H9 (cell line): ENCODE results near the gene KRTAP4-6. TPM values are rescaled to one million over a fixed set of nuclear protein-coding genes. Genes with fewer than 3 reads are reported as not detected.

ENCODE experiments used
- DNase-seq: peaks from one replicate; pipeline ENCODE4 v3.0.0-alpha.2; 2017
- H2AFZ ChIP-seq: one replicate; pipeline ENCODE4 v1.6.1; 2013; ENCODE audit warnings: mild to moderate bottlenecking, low read length, control low read depth, moderate library complexity
- H2AK5ac ChIP-seq: 2 replicates; pipeline ENCODE4 v1.6.1; 2013; ENCODE audit warnings: low read length, control low read depth, mixed read lengths; ENCODE audit not compliant: insufficient read length
- H2BK120ac ChIP-seq: one replicate; pipeline ENCODE4 v1.6.1; 2013; ENCODE audit warnings: low read depth, mild to moderate bottlenecking, low read length, control low read depth, inconsistent platforms; ENCODE audit not compliant: poor library complexity, severe bottlenecking
- H2BK12ac ChIP-seq: 2 replicates; pipeline ENCODE4 v1.6.1; 2013; ENCODE audit warnings: low read length, control low read depth, mixed read lengths, low read depth; ENCODE audit not compliant: insufficient read length
- H2BK15ac ChIP-seq: 2 replicates; pipeline ENCODE4 v1.6.1; 2013; ENCODE audit warnings: low read depth, low read length, control low read depth
- H2BK20ac ChIP-seq: one replicate; pipeline ENCODE4 v1.6.1; 2013; ENCODE audit warnings: low read depth, mild to moderate bottlenecking, low read length, control low read depth, inconsistent platforms; ENCODE audit not compliant: poor library complexity, severe bottlenecking
- H2BK5ac ChIP-seq: 2 replicates; pipeline ENCODE4 v1.6.1; 2013; ENCODE audit warnings: low read length, control low read depth, mixed read lengths; ENCODE audit not compliant: insufficient read length
- H3K14ac ChIP-seq: 2 replicates; pipeline ENCODE4 v1.6.1; 2013; ENCODE audit warnings: low read length, control low read depth; ENCODE audit not compliant: insufficient read depth
- H3K18ac ChIP-seq: 2 replicates; pipeline ENCODE4 v1.6.1; 2013; ENCODE audit warnings: low read depth, mild to moderate bottlenecking, mixed read lengths, low read length, control low read depth; ENCODE audit not compliant: insufficient read length
- H3K23ac ChIP-seq: 2 replicates; pipeline ENCODE4 v1.6.1; 2013; ENCODE audit warnings: low read length, control low read depth, mixed read lengths, low read depth; ENCODE audit not compliant: insufficient read length
- H3K23me2 ChIP-seq: 2 replicates; pipeline ENCODE4 v1.6.1; 2013; ENCODE audit warnings: low read depth, mild to moderate bottlenecking, mixed read lengths, low read length, control low read depth; ENCODE audit not compliant: insufficient read length, poor library complexity, severe bottlenecking
- H3K27ac ChIP-seq: 2 replicates; pipeline ENCODE4 v1.5.1; 2013; ENCODE audit warnings: low read length, control low read depth, mixed read lengths, low read depth; ENCODE audit not compliant: insufficient read length
- H3K27me3 ChIP-seq: 2 replicates; pipeline ENCODE4 v1.6.1; 2013; ENCODE audit warnings: low read length, control low read depth, inconsistent platforms; ENCODE audit not compliant: insufficient read depth
- H3K4ac ChIP-seq: 2 replicates; pipeline ENCODE4 v1.6.1; 2013; ENCODE audit warnings: low read depth, mild to moderate bottlenecking, control low read depth, inconsistent platforms, low read length, moderate library complexity
- H3K4me1 ChIP-seq: 2 replicates; pipeline ENCODE4 v1.6.1; 2013; ENCODE audit warnings: low read length, control low read depth, inconsistent platforms; ENCODE audit not compliant: insufficient read depth
- H3K4me2 ChIP-seq: 2 replicates; pipeline ENCODE4 v1.6.1; 2013; ENCODE audit warnings: low read length, control low read depth, mixed read lengths; ENCODE audit not compliant: insufficient read length, insufficient read depth
- H3K56ac ChIP-seq: 2 replicates; pipeline ENCODE4 v1.6.1; 2013; ENCODE audit warnings: low read depth, mild to moderate bottlenecking, mixed read lengths, low read length, control low read depth; ENCODE audit not compliant: insufficient read length
- H3K79me1 ChIP-seq: 2 replicates; pipeline ENCODE4 v1.6.1; 2013; ENCODE audit warnings: low read depth, mild to moderate bottlenecking, moderate library complexity, low read length, control low read depth, inconsistent platforms; ENCODE audit not compliant: insufficient read depth, poor library complexity, severe bottlenecking
- H3K79me2 ChIP-seq: 2 replicates; pipeline ENCODE4 v1.6.1; 2013; ENCODE audit warnings: low read length, control low read depth, inconsistent platforms; ENCODE audit not compliant: insufficient read depth
- H3K9ac ChIP-seq: 2 replicates; pipeline ENCODE4 v1.6.1; 2013; ENCODE audit warnings: low read length, control low read depth, mixed read lengths; ENCODE audit not compliant: insufficient read length; ENCODE audit errors: extremely low read depth
- H3K9me3 ChIP-seq: one replicate; pipeline ENCODE4 v1.6.1; 2013; ENCODE audit warnings: low read depth, low read length, inconsistent platforms; ENCODE audit not compliant: control insufficient read depth
- H3T11ph ChIP-seq: one replicate; pipeline ENCODE4 v1.6.1; 2013; ENCODE audit warnings: mild to moderate bottlenecking, low read length, control low read depth, inconsistent platforms
- H4K20me1 ChIP-seq: one replicate; pipeline ENCODE4 v1.6.1; 2013; ENCODE audit not compliant: control insufficient read depth, insufficient read length, insufficient read depth
- H4K5ac ChIP-seq: 2 replicates; pipeline ENCODE4 v1.6.1; 2013; ENCODE audit warnings: low read depth, mild to moderate bottlenecking, mixed read lengths, low read length, control low read depth; ENCODE audit not compliant: insufficient read length
- H4K8ac ChIP-seq: replicated peaks from 2 replicates; pipeline ENCODE4 v1.6.1; 2013; ENCODE audit warnings: low read length, control low read depth, mixed read lengths, low read depth; ENCODE audit not compliant: insufficient read length
- H4K91ac ChIP-seq: 2 replicates; pipeline ENCODE4 v1.6.1; 2013; ENCODE audit warnings: low read depth, mild to moderate bottlenecking, moderate library complexity, mixed read lengths, low read length, control low read depth; ENCODE audit not compliant: insufficient read length
- H3K27ac Mint-ChIP-seq, 3 experiments: 2 replicates in 2 of 3; 3 replicates in 1 of 3; pipeline ENCODE4 v1.8.0; 2020 to 2021; ENCODE audit warnings: mixed read lengths in 3 of 3, mild to moderate bottlenecking in 1 of 3, moderate library complexity in 1 of 3
- H3K27me3 Mint-ChIP-seq: 2 replicates; pipeline ENCODE4 v1.8.0; 2021; ENCODE audit warnings: low read depth, mild to moderate bottlenecking, moderate library complexity, mixed read lengths
- H3K36me3 Mint-ChIP-seq, 3 experiments: 2 replicates in 2 of 3; 3 replicates in 1 of 3; pipeline ENCODE4 v1.8.0; 2020 to 2021; ENCODE audit warnings: low read depth in 3 of 3, mixed read lengths in 3 of 3; ENCODE audit not compliant: insufficient read depth in 1 of 3
- H3K4me1 Mint-ChIP-seq, 2 experiments: 2 replicates each; pipeline ENCODE4 v1.8.0; 2020; ENCODE audit warnings: mixed read lengths in 2 of 2
- H3K4me3 Mint-ChIP-seq, 2 experiments: 2 replicates in 1 of 2; 3 replicates in 1 of 2; pipeline ENCODE4 v1.8.0; 2020 to 2021; ENCODE audit warnings: mild to moderate bottlenecking in 2 of 2, mixed read lengths in 2 of 2, moderate library complexity in 1 of 2
- H3K9me3 Mint-ChIP-seq, 2 experiments: 2 replicates in 1 of 2; 3 replicates in 1 of 2; pipeline ENCODE4 v1.8.0; 2020; ENCODE audit warnings: mild to moderate bottlenecking in 2 of 2, mixed read lengths in 2 of 2, moderate library complexity in 1 of 2
- WGBS: extraction: QIAGEN DNeasy Blood & Tissue Kit; methylation state at CpG from one replicate; pipeline ENCODE4 v1.1.7; 2013; ENCODE audit warnings: missing lambda C conversion rate, low lambda C conversion rate, mixed read lengths; ENCODE audit not compliant: insufficient read length; ENCODE audit errors: extremely low coverage; 5-methylcytosine and 5-hydroxymethylcytosine counted together
- total RNA-seq: library from RNA; stranded (reverse); gene quantifications from 2 replicates; pipeline ENCODE4 v1.2.1, GENCODE V29; 2021
- TF ChIP-seq, protein P1 (sequence below): fragments of 200-600 bp; sonication (generic); conservative IDR thresholded peaks from 3 replicates; pipeline ENCODE4 v1.8.0; 2021; ENCODE audit warnings: antibody characterized with exemption, mild to moderate bottlenecking

KRTAP4-6 gene
- total RNA-seq, 1 experiment from 2014 or later: not detected

DNA sequence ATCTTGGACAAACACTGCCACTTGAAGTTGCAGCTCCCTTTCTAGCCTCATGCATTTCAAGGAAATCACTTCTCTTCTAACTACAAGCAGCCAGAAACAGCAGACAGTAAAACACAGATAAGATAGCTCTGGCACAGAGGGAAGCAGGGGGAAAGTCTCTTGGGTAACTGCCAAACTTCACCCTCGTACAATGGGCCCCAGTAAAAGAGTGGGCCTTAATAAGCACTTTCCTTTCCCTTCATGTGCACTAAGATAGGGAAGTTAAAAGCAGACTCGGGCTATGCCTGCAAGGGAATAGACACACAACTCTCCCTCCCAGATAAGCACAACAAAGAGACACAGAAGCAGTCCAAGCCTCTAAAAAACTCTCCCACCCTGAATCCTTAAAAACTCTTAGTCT lies 13.5 kb upstream of the KRTAP4-6 start:
- Mint-ChIP-seq H3K9me3 (no peaks in the 10 kb centered on the region), H3K4me1 (peaks cover 2 to 5% of the 10 kb centered on the region in 2 experiments), H3K27me3 (peaks cover 2% of the 10 kb centered on the region; the same call in 1 of the 2 replicates), H3K27ac (no peak overlapping the region), H3K36me3 (no peaks in the 10 kb centered on the region; a peak in 1 of 7 replicates), H3K4me3 (no peak overlapping the region)
- Histone ChIP-seq H3K23ac (no peak overlapping the region), H3T11ph (no peak overlapping the region), H3K9me3 (no peaks in the 10 kb centered on the region), H2BK15ac (no peak overlapping the region), H2BK5ac (no peak overlapping the region), H2BK120ac (no peak overlapping the region), H2AFZ (no peak overlapping the region), H3K27me3 (no peaks in the 10 kb centered on the region), H3K79me2 (no peaks in the 10 kb centered on the region), H3K79me1 (no peaks in the 10 kb centered on the region), H2BK12ac (no peak overlapping the region), H3K4me2 (no peak overlapping the region), H3K4ac (no peak overlapping the region), H3K18ac (no peak overlapping the region), H3K56ac (no peak overlapping the region), H3K27ac (no peak overlapping the region), H4K91ac (no peak overlapping the region), H4K20me1 (no peaks in the 10 kb centered on the region), H3K23me2 (no peaks in the 10 kb centered on the region), H3K4me1 (no peaks in the 10 kb centered on the region), H3K14ac (no peak overlapping the region), H4K8ac (no peak overlapping the region), H3K9ac (no peak overlapping the region), H2AK5ac (no peak overlapping the region), H4K5ac (no peak overlapping the region), H2BK20ac (no peak overlapping the region)
- TF ChIP-seq, protein P1, sequence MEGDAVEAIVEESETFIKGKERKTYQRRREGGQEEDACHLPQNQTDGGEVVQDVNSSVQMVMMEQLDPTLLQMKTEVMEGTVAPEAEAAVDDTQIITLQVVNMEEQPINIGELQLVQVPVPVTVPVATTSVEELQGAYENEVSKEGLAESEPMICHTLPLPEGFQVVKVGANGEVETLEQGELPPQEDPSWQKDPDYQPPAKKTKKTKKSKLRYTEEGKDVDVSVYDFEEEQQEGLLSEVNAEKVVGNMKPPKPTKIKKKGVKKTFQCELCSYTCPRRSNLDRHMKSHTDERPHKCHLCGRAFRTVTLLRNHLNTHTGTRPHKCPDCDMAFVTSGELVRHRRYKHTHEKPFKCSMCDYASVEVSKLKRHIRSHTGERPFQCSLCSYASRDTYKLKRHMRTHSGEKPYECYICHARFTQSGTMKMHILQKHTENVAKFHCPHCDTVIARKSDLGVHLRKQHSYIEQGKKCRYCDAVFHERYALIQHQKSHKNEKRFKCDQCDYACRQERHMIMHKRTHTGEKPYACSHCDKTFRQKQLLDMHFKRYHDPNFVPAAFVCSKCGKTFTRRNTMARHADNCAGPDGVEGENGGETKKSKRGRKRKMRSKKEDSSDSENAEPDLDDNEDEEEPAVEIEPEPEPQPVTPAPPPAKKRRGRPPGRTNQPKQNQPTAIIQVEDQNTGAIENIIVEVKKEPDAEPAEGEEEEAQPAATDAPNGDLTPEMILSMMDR: no peak
- no peak for DNase-seq
- no CpG with 5 or more reads among the region's 2 CpGs for WGBS
